Ovary (tissue), 3 donors: ENCODE results near the gene FCRL6.

Source experiments
- CTCF ChIP-seq, 3 donors: fragments of 450-650 bp in 2 of 3; fragments of 200-600 bp in 1 of 3; IDR thresholded peaks; one replicate each; pipeline versions ENCODE4 v1.5.1 to v1.8.0; 2016 to 2022; ENCODE audit warnings: antibody characterized with exemption in 3 of 3, mild to moderate bottlenecking in 1 of 3
- EP300 ChIP-seq: sonication (generic); formaldehyde crosslinking; IDR thresholded peaks from one replicate; pipeline ENCODE4 v1.6.1; 2017; ENCODE audit warnings: antibody characterized with exemption
- POLR2A ChIP-seq: fragments of 450-650 bp; IDR thresholded peaks from one replicate; pipeline ENCODE4 v1.6.1; 2017; ENCODE audit warnings: antibody characterized with exemption, mild to moderate bottlenecking, moderate library complexity
- donor health status: DM: no; HTN: no; CAD: no.

GRCh38 chr1:159854116-159854692 lies 52.0 kb downstream of the FCRL6 start:
- TF ChIP-seq POLR2A (no peak), CTCF (IDR thresholded peaks at IDR 0.05) (no peak), EP300 (no peak)
